Ovary (tissue), 3 donors: ENCODE data around the gene ANK2.

Experiments used
- EP300 ChIP-seq: sonication (generic); formaldehyde crosslinking; IDR thresholded peaks from one replicate; pipeline ENCODE4 v1.6.1; 2017; ENCODE audit warnings: antibody characterized with exemption
- POLR2A ChIP-seq: fragments of 450-650 bp; IDR thresholded peaks from one replicate; pipeline ENCODE4 v1.6.1; 2017; ENCODE audit warnings: antibody characterized with exemption, mild to moderate bottlenecking, moderate library complexity
- TF ChIP-seq, protein P1 (sequence below), 3 donors: fragments of 450-650 bp in 2 of 3; fragments of 200-600 bp in 1 of 3; IDR thresholded peaks; one replicate each; pipeline versions ENCODE4 v1.5.1 to v1.8.0; 2016 to 2022; ENCODE audit warnings: antibody characterized with exemption in 3 of 3, mild to moderate bottlenecking in 1 of 3
- donor health status: DM: no; HTN: no; CAD: no.

DNA sequence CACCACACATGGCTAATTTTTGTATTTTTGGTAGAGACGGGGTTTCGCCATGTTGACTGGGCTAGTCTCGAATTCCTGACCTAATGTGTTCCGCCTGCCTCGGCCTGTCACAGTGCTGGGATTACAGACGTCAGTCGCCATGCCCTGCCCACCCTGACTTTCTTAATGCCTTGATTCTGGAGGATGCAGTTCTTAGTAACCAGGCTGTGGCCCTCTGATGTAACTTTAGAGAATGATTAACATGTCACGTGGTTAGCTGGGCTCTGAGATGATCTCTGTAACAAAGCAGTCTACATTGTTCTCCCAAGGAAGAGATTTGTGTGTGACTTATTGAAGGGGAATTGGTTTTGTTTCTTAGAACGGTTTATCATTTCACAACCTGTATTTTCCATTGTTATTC, 30.6 kb downstream of the ANK2 start:
- TF ChIP-seq, protein P1, sequence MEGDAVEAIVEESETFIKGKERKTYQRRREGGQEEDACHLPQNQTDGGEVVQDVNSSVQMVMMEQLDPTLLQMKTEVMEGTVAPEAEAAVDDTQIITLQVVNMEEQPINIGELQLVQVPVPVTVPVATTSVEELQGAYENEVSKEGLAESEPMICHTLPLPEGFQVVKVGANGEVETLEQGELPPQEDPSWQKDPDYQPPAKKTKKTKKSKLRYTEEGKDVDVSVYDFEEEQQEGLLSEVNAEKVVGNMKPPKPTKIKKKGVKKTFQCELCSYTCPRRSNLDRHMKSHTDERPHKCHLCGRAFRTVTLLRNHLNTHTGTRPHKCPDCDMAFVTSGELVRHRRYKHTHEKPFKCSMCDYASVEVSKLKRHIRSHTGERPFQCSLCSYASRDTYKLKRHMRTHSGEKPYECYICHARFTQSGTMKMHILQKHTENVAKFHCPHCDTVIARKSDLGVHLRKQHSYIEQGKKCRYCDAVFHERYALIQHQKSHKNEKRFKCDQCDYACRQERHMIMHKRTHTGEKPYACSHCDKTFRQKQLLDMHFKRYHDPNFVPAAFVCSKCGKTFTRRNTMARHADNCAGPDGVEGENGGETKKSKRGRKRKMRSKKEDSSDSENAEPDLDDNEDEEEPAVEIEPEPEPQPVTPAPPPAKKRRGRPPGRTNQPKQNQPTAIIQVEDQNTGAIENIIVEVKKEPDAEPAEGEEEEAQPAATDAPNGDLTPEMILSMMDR (IDR thresholded peaks at IDR 0.05), result no peak
- TF ChIP-seq EP300, result no peak
- no peak for TF ChIP-seq POLR2A
